Spleen (tissue), 7 donors: Measurements from ENCODE around the gene KRT16.

Experiments used
- POLR2A ChIP-seq, 3 donors: fragments of 450-650 bp; IDR thresholded peaks; one replicate each; pipeline ENCODE4 v1.5.1; 2017; ENCODE audit warnings: antibody characterized with exemption in 3 of 3, mild to moderate bottlenecking in 1 of 3
- POLR2AphosphoS5 ChIP-seq, 3 donors: sonication (generic); formaldehyde crosslinking; IDR thresholded peaks; one replicate each; pipeline ENCODE4 v1.5.1; 2017; ENCODE audit warnings: antibody characterized with exemption in 3 of 3
- TF ChIP-seq, protein P1 (sequence below), 11 experiments: fragments of 200-600 bp in 7 of 11; fragments of 450-650 bp in 4 of 11; sonication (generic) in 4 of 11; IDR thresholded peaks in 8 of 11; conservative IDR thresholded peaks in 3 of 11; 1 replicate in 7 of 11; 2 replicates in 4 of 11; pipeline versions ENCODE4 v1.4.0 to v1.8.0; 2016 to 2021; ENCODE audit warnings: antibody characterized with exemption in 11 of 11, inconsistent platforms in 4 of 11, mild to moderate bottlenecking in 1 of 11
- donor health status: DM: no; HTN: no; CAD: no; lungs with moderate emphysema.
- donor health status: DM: no; HTN: no; CAD: no.
- donor health status: DM: no; HTN: no; CAD: no.

- TF ChIP-seq POLR2A (IDR thresholded peaks at IDR 0.05) (no peak), POLR2AphosphoS5 (IDR thresholded peaks at IDR 0.05) (no peak)
- TF ChIP-seq, protein P1, sequence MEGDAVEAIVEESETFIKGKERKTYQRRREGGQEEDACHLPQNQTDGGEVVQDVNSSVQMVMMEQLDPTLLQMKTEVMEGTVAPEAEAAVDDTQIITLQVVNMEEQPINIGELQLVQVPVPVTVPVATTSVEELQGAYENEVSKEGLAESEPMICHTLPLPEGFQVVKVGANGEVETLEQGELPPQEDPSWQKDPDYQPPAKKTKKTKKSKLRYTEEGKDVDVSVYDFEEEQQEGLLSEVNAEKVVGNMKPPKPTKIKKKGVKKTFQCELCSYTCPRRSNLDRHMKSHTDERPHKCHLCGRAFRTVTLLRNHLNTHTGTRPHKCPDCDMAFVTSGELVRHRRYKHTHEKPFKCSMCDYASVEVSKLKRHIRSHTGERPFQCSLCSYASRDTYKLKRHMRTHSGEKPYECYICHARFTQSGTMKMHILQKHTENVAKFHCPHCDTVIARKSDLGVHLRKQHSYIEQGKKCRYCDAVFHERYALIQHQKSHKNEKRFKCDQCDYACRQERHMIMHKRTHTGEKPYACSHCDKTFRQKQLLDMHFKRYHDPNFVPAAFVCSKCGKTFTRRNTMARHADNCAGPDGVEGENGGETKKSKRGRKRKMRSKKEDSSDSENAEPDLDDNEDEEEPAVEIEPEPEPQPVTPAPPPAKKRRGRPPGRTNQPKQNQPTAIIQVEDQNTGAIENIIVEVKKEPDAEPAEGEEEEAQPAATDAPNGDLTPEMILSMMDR (IDR thresholded peaks at IDR 0.05 in 8 of 11, conservative IDR thresholded peaks at IDR 0.05 in 3 of 11) = no peak
These were observed 11.9 kb upstream of the KRT16 start, which contains the start of gene KRT17 for GRCh38 chr17:41624208-41625101.
